Cardiac muscle cell (in vitro differentiated cells and primary cell): ENCODE results near the gene LAS1L. TPM values are rescaled to one million over a fixed set of nuclear protein-coding genes. Genes with fewer than 3 reads are reported as not detected.

Experiments
- DNase-seq, 2 donors: peaks; one replicate each; pipeline versions ENCODE4 v3.0.0 to v3.0.0-alpha.2; 2010 to 2017; ENCODE audit warnings: low read depth in 1 of 2, low spot score in 1 of 2
- H3K27ac ChIP-seq: fragments of 200-600 bp; sonication (generic); 2 replicates; pipeline ENCODE4 v1.5.1; 2016
- H3K27me3 ChIP-seq: fragments of 200-600 bp; sonication (generic); 2 replicates; pipeline ENCODE4 v1.6.0; 2016; ENCODE audit warnings: control low read depth
- H3K36me3 ChIP-seq: fragments of 200-600 bp; sonication (generic); 2 replicates; pipeline ENCODE4 v1.5.1; 2016; ENCODE audit warnings: control low read depth
- H3K4me1 ChIP-seq: fragments of 200-600 bp; sonication (generic); 2 replicates; pipeline ENCODE4 v1.8.1; 2017; ENCODE audit warnings: low read depth, mild to moderate bottlenecking, mixed run types
- H3K4me3 ChIP-seq: fragments of 200-600 bp; sonication (generic); 2 replicates; pipeline ENCODE4 v1.5.1; 2016; ENCODE audit warnings: mild to moderate bottlenecking
- H3K9me3 ChIP-seq: fragments of 200-600 bp; sonication (generic); 2 replicates; pipeline ENCODE4 v1.5.1; 2017; ENCODE audit warnings: low read depth, mild to moderate bottlenecking, control low read depth
- CTCF ChIP-seq: IDR thresholded peaks from 2 replicates; pipeline ENCODE4 v1.5.1; 2012; ENCODE audit warnings: low read depth, mild to moderate bottlenecking, low read length
- polyA plus RNA-seq: library from polyadenylated mRNA; unstranded; fragments of >200 nt; fragmentation: Nextera tagmentation; extraction: Ambion mirVana; gene quantifications from 2 replicates; pipeline ENCODE4 v1.2.1, GENCODE V29; 2016
- total RNA-seq: library from RNA; depleted of rRNA; stranded (reverse); fragments of >200 nt; gene quantifications from 2 replicates; pipeline ENCODE4 v1.2.3, GENCODE V29; 2016

Gene LAS1L
- total and polyA plus RNA-seq, 2 experiments from 2014 or later, result 30.6 to 49.7 TPM

- Histone ChIP-seq H3K4me1 (no peaks in the 10 kb centered on the region), H3K36me3 (no peaks in the 10 kb centered on the region), H3K27me3 (no peaks in the 10 kb centered on the region), H3K4me3 (no peak overlapping the region), H3K9me3 (no peaks in the 10 kb centered on the region), H3K27ac (no peak overlapping the region)
- DNase-seq, result peak in 1 of 2 donors; percentile 43
- no peak for TF ChIP-seq CTCF
These were observed 10.9 kb upstream of the LAS1L start for GRCh38 chrX:65545456-65545855.

- H3K27ac ChIP-seq, result no peak overlapping the region
- DNase-seq, result peak in 1 of 2 donors; percentile 4
- no peaks in the 10 kb centered on the region for H3K27me3 ChIP-seq
- H3K4me3 ChIP-seq, result no peak overlapping the region
- no peaks in the 10 kb centered on the region for H3K4me1 ChIP-seq
- no peaks in the 10 kb centered on the region for H3K36me3 ChIP-seq
- TF ChIP-seq CTCF, result no peak
- H3K9me3 ChIP-seq, result no peaks in the 10 kb centered on the region
These were observed 2.6 kb upstream of the LAS1L start for GRCh38 chrX:65537229-65537628.

- no peak for DNase-seq
- no peak overlapping the region for H3K27ac ChIP-seq
These were observed 1.7 kb upstream of the LAS1L start for GRCh38 chrX:65536291-65536690.

GRCh38 chrX:65532016-65532415 is 2.6 kb downstream of the LAS1L start:
- H3K4me3 ChIP-seq, result no peak overlapping the region
- TF ChIP-seq CTCF, result no peak
- no peak for DNase-seq
- no peak overlapping the region for H3K27ac ChIP-seq
- no peaks in the 10 kb centered on the region for H3K9me3 ChIP-seq
- H3K27me3 ChIP-seq, result no peaks in the 10 kb centered on the region
- H3K36me3 ChIP-seq, result no peaks in the 10 kb centered on the region
- no peaks in the 10 kb centered on the region for H3K4me1 ChIP-seq

More at GRCh38 chrX:65536291-65536690, 1.7 kb upstream of the LAS1L start:
- Histone ChIP-seq H3K4me3 (no peak overlapping the region), H3K36me3 (no peaks in the 10 kb centered on the region), H3K27me3 (no peaks in the 10 kb centered on the region), H3K4me1 (no peaks in the 10 kb centered on the region), H3K9me3 (no peaks in the 10 kb centered on the region)
- TF ChIP-seq CTCF, result no peak

GRCh38 chrX:65528705-65529340 is 5.8 kb downstream of the LAS1L start:
- peak; percentile 33 to 43 for DNase-seq
- no peaks in the 10 kb centered on the region for H3K4me1 ChIP-seq
- no peaks in the 10 kb centered on the region for H3K27me3 ChIP-seq
- peak; percentile 93 for TF ChIP-seq CTCF
- H3K27ac ChIP-seq, result peak overlapping the region; percentile 51
- H3K4me3 ChIP-seq, result no peak overlapping the region
- H3K9me3 ChIP-seq, result no peaks in the 10 kb centered on the region
- H3K36me3 ChIP-seq, result no peaks in the 10 kb centered on the region
